Stromal cell of bone marrow (primary cell): ENCODE results near the gene TSNAX.
"Not testable (repeated sequence)": the region's sequence is repeated elsewhere in the genome, so short reads cannot be mapped to it uniquely, and the experiment has no call there.

Source experiments
- DNase-seq: peaks from one replicate; pipeline ENCODE4 v3.0.0-alpha.2; 2012; ENCODE audit warnings: low read depth

The TSNAX gene, protein sequence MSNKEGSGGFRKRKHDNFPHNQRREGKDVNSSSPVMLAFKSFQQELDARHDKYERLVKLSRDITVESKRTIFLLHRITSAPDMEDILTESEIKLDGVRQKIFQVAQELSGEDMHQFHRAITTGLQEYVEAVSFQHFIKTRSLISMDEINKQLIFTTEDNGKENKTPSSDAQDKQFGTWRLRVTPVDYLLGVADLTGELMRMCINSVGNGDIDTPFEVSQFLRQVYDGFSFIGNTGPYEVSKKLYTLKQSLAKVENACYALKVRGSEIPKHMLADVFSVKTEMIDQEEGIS

DNA sequence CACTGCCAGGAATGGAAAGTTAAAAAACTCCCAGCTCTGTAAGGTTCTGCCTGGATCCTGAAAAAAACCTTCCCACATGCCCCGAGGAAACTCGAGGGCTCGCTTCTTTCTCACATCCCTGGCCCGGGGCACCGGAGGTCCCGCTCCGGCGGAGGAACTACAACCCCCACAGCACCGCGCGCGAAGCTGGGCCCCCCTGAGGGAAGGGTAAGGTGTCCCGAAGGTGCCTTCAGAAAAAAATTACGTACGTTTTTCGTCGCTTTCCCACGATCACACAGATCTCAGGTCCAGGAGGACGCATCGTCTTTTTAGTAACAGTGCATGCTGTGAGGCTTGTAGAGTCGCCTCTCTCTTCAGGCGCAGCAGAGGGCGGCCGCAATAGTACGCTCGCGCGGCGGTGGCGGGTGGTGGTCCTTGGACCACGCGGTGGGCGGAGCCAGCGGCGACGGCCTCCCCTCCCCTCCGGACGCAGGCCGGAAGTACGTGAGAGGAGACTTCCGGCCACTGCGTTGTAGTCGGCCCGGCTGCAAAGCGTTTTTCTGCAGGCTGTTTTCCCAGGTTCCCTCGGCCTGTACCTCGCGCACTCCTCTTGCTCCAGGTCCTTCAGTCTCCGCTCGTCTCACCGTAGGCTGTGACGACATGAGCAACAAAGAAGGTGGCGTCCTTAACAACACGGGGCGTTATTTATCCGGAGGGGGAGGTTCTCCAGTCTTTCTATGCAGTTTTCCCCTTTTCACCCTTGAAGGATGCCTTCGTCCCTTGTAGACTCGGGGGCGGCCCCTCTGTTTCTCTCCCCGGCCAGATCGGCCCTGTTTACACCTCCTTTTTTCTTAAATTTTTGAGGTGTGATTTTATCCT, at the start of gene TSNAX:
TSS of gene TSNAX (plus strand) at position 498 of the 858 bp plus-strand sequence. CDS start at position 640, 142 bp downstream.
- DNase-seq, result peak; percentile 84

DNA sequence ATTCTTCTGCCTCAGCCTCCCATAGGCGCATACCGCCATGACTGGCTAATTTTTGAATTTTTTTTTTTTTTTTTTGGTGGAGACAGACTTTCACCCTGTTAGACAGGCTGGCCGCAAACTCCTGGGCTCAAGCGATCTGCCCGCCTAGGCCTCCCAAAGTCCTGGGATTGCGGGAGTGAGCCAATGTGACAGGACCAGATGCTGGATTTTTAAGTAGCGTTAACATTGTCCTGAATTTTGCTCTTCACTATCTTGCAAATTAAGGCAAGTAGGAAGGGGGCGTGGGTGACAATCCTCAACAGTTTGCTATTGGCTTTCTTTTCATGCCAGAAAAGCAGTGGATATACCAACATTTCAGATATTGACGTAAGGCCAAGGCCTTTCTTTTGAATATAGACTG, 49.7 kb upstream of the TSNAX start:
- DNase-seq, result no peak

DNA sequence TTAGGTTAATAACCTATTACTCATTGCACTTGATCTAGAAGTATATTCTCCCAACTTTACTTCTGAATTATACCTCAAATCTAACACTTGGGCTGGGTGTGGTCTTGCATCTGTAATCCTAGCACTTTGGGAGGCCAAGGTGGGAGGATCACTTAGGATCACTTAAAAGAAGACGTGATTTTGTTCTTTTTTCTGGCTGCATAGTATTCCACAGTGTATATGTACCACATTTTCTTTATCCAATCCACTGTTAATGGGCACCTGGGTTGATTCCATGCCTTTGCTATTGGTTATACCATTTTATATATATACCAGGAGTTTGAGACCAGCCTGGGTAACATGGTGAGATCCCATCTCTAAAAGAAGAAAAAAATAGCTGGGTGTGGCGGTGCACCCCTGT, 48.5 kb upstream of the TSNAX start:
- no peak for DNase-seq

DNA sequence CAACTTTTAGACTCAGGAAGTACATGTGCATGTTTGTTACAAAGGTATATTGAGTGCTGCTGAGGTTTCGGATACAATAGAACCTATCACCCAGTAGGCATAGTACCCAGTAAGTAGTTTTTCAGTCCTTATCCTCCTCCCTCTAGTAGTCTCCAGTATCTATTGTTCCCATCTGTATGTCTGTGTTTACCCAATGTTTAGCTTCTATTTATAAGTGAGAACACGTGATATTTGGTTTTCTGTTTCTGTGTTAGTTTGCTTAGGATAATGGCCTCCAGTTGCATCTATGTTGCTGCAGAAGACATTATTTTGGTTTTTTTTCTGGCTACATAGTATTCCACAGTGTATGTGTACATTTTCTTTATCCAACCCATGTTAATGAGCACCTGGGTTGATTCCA, 47.2 kb upstream of the TSNAX start:
- no peak for DNase-seq

DNA sequence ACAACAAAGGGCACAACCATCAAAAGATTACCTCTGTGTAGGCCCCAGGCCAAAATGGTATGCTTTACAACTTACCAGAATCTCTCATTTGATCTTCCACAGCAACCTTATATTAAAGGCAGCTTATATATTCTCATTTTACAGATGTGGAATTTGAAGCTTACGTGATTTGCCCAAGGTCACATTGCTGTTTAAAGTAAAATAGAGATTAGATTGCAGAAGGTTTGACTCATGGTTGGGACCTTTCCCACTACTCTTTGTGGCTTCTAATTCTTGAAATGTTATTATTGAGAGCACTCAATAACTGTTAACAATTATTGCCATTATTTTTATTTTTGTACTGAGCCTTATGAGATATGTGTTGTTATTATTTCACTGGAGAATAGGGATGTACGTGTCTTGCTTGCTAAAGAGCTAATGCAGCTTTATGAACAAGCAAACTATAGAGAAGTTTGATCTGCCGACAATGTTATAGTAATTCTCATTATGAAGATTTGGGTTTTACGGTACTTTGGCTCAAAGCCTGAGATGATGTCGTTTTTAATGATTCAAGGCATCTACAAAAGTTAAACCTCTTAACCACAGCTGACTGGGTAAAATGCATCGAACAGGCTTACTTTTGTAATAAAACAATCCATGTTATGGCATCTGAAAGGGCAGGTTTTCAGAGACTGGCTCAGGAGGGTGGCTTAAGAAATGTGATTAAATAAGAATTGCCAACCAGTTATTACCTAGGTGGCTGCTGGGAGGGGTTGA, 43.3 kb upstream of the TSNAX start:
- DNase-seq, result no peak

DNA sequence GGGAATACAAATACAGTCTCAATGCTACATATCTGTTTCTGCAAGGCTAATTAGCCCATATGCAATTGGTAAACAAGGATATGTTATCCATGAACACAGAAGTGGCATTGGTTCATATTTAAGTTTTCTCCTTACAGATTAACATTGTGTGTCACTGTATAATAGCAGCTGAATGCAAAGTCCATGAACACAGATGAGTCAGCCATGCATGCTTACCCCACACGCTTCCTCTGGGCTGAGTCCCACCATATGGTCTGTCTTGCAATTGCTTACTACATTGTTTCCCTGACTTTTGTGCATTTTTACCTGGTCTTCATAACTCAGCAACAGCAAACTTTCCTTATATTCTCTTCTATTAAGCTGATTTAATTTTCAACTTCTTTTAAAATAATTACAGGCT, 41.5 kb upstream of the TSNAX start:
- no peak for DNase-seq

DNA sequence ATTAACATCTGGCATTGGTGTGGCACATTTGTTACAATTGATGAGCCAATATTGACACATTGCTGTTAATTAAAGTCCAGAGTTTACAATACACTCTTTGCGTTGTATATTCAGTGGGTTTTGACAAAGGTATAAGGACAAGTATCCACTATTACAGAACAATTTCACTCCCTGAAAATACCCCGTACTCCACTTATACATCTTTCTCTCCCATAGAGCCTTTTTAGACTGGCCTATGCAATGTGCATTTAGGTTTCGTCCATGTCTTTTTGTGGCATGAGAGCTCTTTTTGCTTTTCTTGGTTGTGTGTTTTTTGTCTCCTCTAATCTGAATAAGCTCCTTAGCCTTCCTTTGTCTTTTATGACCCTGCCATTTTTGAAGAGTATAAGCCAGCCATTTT, 40.6 kb upstream of the TSNAX start:
- no peak for DNase-seq

DNA sequence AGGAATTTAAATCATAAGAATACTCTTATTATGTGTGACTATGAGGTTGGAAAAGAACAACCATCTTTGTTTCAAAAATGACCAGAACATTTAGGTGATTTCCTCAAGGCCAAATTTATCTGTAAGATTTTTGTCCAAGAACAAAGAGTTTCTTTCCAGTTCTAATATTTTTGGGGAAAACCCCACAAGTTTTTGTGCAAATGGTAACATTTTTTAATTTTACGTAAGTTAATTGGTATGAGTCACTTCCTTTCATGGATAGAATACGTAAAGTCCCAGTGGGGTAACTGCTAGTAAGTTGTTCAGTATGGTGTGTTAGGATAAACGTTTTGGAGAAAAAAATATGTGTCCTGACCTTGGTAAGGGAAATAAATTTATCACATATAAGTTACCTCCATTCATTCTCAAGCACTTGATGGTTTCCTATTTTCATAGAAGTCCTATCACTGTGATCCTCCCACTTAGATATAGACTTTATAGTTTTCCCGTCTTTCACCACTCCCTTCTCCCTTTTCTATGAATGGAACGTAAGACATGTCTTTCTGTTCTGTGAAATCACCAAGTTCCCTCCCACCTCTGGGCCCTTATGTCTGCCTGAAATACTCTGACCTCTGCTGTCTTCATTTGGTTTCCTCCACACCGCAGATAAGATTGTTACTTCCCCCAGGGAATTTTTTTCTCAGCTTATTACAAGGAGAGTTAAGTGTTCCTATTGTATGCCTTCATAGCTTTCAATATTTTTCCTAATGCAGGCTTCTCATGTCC, 34.9 kb upstream of the TSNAX start:
- no peak for DNase-seq

DNA sequence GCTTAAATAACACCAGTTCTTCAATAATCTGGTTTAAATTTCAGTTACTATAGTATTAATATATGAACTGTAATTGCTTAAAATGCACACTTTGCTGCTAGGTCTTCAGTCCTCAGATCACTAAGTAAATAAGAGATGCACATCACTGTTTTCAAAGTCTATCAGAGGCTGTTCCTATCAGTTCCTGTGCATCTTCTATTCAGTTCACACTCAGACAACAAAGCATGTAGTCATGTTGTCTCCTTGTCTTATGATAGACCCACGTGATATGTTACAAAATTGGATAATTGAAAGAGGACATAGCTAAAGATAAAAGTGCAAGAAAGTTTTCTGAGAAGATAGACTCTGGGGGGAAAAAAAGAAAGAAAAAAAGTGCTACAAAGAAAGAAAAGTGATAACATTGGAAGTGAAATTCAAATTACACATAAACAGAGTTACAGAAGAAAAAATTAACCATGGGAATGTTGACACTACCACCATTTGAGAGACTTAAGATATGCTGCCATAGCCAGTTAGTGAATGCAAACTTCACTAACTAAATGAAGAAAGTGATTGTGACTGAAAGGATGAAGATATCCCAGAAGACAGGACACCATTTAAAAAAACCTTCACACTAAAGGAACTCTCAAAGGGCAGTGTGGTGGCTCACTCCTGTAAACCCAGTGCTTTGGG, 33.9 kb upstream of the TSNAX start:
- no peak for DNase-seq

DNA sequence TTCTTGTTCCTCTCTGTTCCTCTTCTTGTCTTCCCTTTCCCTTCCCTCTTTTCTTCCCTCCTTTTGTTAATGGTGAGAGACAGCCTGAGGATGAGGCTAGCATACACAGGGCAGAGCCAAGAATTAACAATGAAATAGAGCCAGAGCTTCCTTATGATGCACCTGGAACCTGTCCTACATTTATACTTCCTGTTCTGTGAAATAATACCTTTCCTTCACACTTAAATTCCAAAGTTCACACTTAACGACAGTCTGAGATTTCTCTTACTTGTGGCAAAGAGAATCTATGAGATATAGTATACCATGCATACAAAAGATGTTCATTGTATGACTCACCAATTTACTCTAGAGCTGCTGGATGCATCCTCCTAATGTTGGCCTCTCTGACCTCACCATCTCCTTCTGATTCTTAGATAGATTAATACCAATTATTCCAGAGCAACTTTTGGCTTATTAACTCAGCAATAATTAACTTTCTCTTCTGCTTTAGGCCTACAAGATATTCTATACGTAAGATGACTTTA, 30.8 kb upstream of the TSNAX start:
- no peak for DNase-seq

DNA sequence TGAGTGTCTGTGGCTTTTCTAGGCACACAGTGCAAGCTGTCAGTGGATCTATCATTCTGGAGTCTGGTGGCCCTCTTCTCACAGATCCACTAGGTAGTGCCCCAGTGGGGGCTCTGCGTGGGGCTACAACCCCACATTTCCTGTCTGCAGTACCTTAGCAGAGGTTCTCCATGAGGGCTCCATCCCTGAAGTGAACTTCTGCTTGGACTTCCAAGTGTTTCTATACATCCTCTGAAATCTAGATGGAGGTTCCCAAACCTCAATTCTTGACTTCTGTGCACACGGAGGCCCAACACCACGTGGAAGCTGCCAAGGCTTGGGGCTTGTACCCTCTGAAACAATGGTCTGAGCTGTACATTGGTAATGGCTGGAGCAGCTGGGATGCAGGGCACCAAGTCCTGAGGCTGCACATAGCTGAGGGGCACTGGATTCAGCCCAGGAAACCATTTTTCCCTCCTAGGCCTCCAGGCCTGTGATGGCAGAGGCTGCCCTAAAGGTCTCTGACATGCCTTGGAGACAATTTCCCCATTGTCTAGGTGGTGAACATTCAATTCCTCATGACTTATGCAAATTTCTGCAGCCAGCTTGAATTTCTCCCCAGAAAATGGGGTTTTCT, 29.2 kb upstream of the TSNAX start:
- DNase-seq, result no peak

DNA sequence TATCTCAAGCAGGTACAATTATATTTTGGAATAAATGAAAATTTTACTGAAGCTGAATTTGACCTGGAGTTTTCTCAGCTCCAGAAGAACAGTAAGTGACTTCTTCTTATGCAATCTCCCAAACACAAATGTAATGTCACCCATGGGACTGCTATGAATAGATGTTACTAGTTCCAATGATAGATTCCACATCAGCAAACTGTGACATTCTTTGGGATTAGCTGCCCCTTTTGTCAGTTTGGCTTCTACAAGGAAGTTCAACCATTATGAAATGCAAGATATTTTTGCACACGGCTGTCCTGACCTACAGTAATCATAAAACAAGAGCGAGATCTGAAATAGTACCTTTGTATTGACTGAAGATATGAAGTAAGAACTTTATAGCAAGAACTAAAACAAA, 27.8 kb upstream of the TSNAX start:
- no peak for DNase-seq

DNA sequence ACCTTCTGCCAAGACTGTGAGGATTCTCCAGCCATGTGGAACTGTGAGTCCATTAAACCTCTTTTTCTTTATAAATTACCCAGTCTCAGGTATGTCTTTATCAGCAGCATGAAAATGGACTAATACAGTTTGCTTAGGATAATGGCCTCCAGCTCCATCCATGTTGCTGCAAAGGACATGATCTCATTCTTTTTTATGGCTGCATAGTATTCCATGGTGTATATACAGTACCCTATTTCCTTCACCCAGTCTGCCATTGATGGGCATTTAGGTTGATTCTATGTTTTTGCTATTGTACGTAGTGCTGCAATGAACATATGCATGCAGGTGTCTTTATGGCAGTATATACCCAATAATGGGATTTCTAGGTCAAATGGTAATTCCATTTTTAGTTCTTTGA, 25.3 kb upstream of the TSNAX start:
- DNase-seq, result not testable (repeated sequence)

DNA sequence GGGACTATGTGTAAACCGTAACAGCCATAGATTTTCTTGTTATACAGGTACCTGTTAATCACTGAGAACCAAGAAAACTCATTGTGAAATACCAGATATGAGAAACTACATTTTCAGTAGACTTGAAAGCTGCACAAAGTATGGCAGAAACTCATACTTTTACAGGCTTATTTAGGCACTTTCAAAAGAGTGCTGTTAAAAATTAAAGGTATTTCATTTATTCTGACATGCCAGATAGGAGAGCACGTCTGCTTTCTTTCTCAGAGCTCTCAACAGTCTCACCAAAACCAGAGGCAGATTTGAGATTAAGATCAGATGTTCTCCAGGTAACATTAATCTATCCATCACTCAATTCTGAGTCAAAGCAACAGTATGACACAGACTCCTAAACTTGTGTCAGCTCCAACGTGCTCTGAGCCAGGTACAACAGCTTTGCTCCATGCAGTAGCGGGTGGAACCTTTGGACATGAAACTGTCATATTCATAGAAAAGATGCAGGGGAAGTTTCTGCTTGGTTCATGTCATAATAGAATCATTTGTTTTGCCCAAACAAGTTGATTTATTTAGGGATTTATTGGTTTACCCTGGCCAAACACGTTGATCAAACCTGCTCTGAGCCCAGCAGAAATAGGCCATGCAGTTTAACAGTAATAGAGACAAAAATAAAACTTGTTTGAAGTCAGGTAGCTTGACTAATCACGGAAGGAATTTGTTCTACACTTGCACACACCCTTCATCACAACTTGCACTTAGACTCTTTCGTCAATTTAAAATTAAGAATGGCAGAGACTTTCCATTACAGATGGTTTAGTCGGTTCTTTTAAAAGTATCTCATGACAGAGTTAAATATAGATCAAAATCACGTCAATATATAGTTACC, 20.8 kb upstream of the TSNAX start:
- DNase-seq, result no peak

DNA sequence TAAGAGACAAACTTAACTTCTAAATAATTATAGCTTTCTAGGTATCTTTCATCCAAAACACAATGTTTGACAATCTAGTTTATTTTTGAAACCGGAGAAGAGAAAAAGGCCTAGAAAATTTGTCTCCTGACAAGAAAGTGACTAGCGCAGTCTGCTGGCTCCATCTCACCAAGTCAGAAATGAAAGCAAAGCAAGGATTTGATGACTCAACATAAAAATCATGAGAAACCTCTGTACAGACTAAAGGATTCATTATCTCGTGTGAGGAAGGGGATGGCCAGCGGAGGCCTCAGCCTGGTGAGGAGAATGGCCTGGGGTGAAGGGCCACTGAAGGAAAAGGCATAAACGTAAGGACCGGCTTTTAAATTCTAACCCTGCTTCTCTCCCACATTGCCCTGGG, 20.0 kb upstream of the TSNAX start:
- DNase-seq, result peak; percentile 13

DNA sequence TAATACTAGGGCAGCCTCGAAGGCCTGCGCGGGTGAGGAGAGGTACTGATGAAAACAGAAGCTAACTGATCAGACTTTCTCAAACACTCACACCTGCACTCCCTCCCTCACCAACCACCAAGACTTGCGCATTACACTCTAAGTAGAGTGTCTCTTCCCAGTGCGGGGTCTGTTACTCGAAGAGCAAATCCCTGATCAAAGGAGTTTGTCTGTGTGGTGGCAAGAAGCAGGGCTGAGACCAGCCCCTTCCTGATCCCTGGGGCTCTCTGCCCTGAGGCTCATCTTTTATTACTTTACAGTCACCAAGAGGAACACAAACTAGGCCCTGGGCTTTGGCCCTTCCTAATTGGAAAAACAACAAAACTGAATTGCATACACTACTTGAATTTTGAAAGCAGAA, 19.5 kb upstream of the TSNAX start:
- DNase-seq, result no peak

DNA sequence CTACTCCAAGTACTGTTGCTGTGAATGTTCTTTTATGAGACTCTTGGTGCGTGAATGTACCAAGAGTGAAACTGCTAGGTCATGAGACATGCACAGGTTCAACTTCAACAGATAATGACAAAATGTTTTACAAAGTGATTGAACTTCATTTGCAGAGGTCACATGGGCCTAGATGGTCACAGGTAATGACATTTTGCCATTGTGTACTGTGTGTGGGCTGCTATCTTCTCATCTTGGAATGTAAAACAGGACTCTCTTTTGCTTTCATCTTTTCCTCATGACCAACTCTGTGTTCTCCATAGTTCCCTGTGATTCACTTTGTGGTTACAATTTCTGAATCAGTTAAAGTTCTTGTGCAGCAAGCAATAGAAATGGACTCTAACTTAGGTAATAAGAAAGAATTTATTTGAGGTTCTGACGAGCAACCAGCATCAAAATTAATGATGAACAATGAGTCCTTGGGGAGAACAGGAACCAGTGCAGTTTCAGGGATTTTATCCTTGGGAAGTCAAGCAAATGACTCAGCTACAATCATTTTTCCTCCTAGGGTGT, 16.2 kb upstream of the TSNAX start:
- peak; percentile 82 for DNase-seq

DNA sequence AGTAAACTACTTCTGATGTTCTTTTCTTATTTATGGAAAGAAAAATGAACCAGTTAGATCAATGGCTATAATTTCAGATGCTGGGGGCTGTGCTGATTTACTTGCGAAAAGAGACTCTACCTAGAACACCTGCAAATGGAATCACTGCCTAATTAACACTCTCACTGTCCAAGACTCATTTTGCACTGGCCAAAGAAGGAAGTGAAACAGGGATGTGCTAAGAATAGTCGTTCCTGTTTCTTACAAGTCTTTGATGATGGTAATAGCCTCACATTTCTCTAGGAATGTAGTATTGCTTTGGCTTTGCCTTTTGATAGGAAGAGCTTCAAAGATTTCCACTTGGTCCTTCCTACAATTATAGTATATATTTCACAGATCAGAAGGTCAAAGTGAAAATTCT, 12.7 kb upstream of the TSNAX start:
- DNase-seq, result no peak

DNA sequence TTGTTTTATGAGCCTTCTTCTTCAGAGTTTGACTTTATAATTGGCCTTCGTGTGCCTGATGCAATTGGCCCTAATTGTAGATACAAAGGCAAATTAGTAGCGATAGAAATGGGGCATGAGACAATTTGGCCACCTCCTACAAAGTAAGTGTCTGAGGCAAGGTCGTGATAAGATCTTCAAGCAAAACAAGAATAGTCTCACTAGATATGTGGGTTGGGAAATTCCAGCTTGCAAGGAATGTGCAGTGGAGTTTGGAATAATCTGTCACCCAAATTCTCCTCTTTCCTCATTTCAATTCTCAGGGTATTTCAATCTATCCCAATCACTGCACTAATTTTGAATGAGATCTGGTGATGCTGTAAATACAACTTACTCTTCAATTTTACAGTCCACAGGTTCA, 11.4 kb upstream of the TSNAX start:
- DNase-seq, result no peak
